GM21717 (cell line): Measurements from ENCODE around the gene TTLL8.

Source experiments
- ATAC-seq: cut with Tn5 transposase; IDR thresholded peaks from one replicate; pipeline ENCODE4 v1.9.1; 2021; ENCODE audit warnings: mild to moderate bottlenecking, moderate library complexity; ENCODE audit not compliant: unreplicated experiment

TTLL8 gene

GRCh38 chr22:50083462-50084079 lies 25.5 kb upstream of the TTLL8 start:
- ATAC-seq, result no peak

GRCh38 chr22:50082961-50083461 lies 24.9 kb upstream of the TTLL8 start:
- ATAC-seq, result no peak

- ATAC-seq, result no peak
Measured at GRCh38 chr22:50082197-50082715, 24.2 kb upstream of the TTLL8 start.

GRCh38 chr22:50081426-50082196 lies 23.5 kb upstream of the TTLL8 start:
- no peak for ATAC-seq

- ATAC-seq, result no peak
Measured at GRCh38 chr22:50080077-50080465, 22.0 kb upstream of the TTLL8 start.

- no peak for ATAC-seq
Measured at GRCh38 chr22:50078761-50079160, 20.7 kb upstream of the TTLL8 start.

- ATAC-seq, result no peak
Measured at GRCh38 chr22:50078246-50078645, 20.1 kb upstream of the TTLL8 start.

- no peak for ATAC-seq
Measured at GRCh38 chr22:50076646-50077535, 18.8 kb upstream of the TTLL8 start.

GRCh38 chr22:50074551-50075530 lies 16.7 kb upstream of the TTLL8 start:
- no peak for ATAC-seq

GRCh38 chr22:50074056-50074455 lies 16.0 kb upstream of the TTLL8 start:
- ATAC-seq, result no peak

GRCh38 chr22:50072714-50073538 lies 14.8 kb upstream of the TTLL8 start:
- ATAC-seq, result no peak

GRCh38 chr22:50072167-50072555 lies 14.1 kb upstream of the TTLL8 start:
- ATAC-seq, result no peak

GRCh38 chr22:50071432-50072166 lies 13.5 kb upstream of the TTLL8 start:
- ATAC-seq, result no peak

GRCh38 chr22:50070366-50070765 lies 12.3 kb upstream of the TTLL8 start:
- ATAC-seq, result no peak

GRCh38 chr22:50068096-50068495 lies 10.0 kb upstream of the TTLL8 start:
- no peak for ATAC-seq

GRCh38 chr22:50067244-50067643 lies 9.1 kb upstream of the TTLL8 start:
- no peak for ATAC-seq

GRCh38 chr22:50064453-50064852 lies 6.4 kb upstream of the TTLL8 start:
- no peak for ATAC-seq

- ATAC-seq, result no peak
Measured at GRCh38 chr22:50063589-50064393, 5.7 kb upstream of the TTLL8 start.
